Measurements from ENCODE around the gene UNC45A.

- TF ChIP-seq CTCF (IDR thresholded peaks at IDR 0.05; ENCODE audit: poor library complexity) (no peak), EZH2phosphoT487 (IDR thresholded peaks at IDR 0.05; ENCODE audit: low read depth, severe bottlenecking, unreplicated experiment) (no peak)
Observed at GRCh38 chr15:90915216-90915807, 19.8 kb upstream of the UNC45A start.
